H1 (cell line): ENCODE results near the gene ADD1. TPM values are rescaled to one million over a fixed set of nuclear protein-coding genes. Genes with fewer than 3 reads are reported as not detected.

Experiments used
- CTCF ChIA-PET: fragments of 300-600 bp; sonication (Branson Sonifier 250); formaldehyde crosslinking; loops from one replicate; lab custom pipeline; 2021; ENCODE audit not compliant: partially characterized antibody; lab: Charles Lee
- POLR2A ChIA-PET: fragments of 300-600 bp; sonication (Branson Sonifier 250); formaldehyde crosslinking; loops from one replicate; lab custom pipeline; 2021; ENCODE audit warnings: inconsistent platforms; ENCODE audit not compliant: partially characterized antibody; lab: Charles Lee
- DNase-seq, 2 experiments: peaks; one replicate each; pipeline versions ENCODE4 v3.0.0 to v3.0.0-alpha.2; 2010 to 2022; ENCODE audit warnings: low spot score in 2 of 2, low read depth in 1 of 2, mixed read lengths in 1 of 2
- FAIRE-seq: peaks from 2 replicates; lab custom pipeline; 2011; peaks lifted over from hg19 to GRCh38; lab: Jason Lieb, UNC
- H2AFZ ChIP-seq: 2 replicates; pipeline ENCODE4 v1.8.1; 2012; ENCODE audit warnings: low read length, inconsistent platforms
- H2AK5ac ChIP-seq: 2 replicates; pipeline ENCODE4 v1.6.1; 2013; ENCODE audit warnings: low read depth, low read length
- H2BK120ac ChIP-seq: replicated peaks from 2 replicates; pipeline ENCODE3; 2013; ENCODE audit warnings: low read depth, low read length, inconsistent platforms
- H2BK12ac ChIP-seq: 2 replicates; pipeline ENCODE4 v1.6.1; 2013; ENCODE audit warnings: low read depth, low read length
- H2BK15ac ChIP-seq: 2 replicates; pipeline ENCODE4 v1.6.1; 2013; ENCODE audit warnings: low read length
- H2BK20ac ChIP-seq: 2 replicates; pipeline ENCODE4 v1.6.1; 2013; ENCODE audit warnings: low read length
- H2BK5ac ChIP-seq: 2 replicates; pipeline ENCODE4 v1.6.1; 2013; ENCODE audit warnings: low read depth, low read length
- H3K14ac ChIP-seq: 2 replicates; pipeline ENCODE4 v1.6.1; 2013; ENCODE audit warnings: inconsistent platforms; ENCODE audit not compliant: insufficient read length
- H3K18ac ChIP-seq: 2 replicates; pipeline ENCODE4 v1.6.1; 2013; ENCODE audit warnings: low read length; ENCODE audit errors: extremely low read depth
- H3K23ac ChIP-seq: 2 replicates; pipeline ENCODE4 v1.6.1; 2013; ENCODE audit warnings: inconsistent platforms; ENCODE audit not compliant: insufficient read length
- H3K23me2 ChIP-seq: 2 replicates; pipeline ENCODE4 v1.6.1; 2013; ENCODE audit warnings: low read depth, low read length
- H3K27ac ChIP-seq: 2 replicates; pipeline ENCODE4 v1.6.1; 2011; ENCODE audit warnings: low read depth, low read length, inconsistent platforms
- H3K27me3 ChIP-seq, 4 experiments: replicated peaks in 1 of 4; 1 replicate in 1 of 4; 2 replicates in 3 of 4; pipeline versions ENCODE4 v1.6.1 to v1.8.1; 2011 to 2013; ENCODE audit warnings: low read length in 3 of 4, mild to moderate bottlenecking in 3 of 4, inconsistent platforms in 2 of 4, mixed read lengths in 2 of 4, moderate library complexity in 1 of 4; ENCODE audit not compliant: control insufficient read depth in 3 of 4, insufficient read depth in 3 of 4; ENCODE audit errors: extremely low read depth in 1 of 4
- H3K36me3 ChIP-seq, 4 experiments: 2 replicates each; pipeline versions ENCODE4 v1.6.1 to v1.8.1; 2011 to 2013; ENCODE audit warnings: mild to moderate bottlenecking in 4 of 4, low read length in 3 of 4, moderate library complexity in 2 of 4, control low read depth in 1 of 4, inconsistent platforms in 1 of 4; ENCODE audit not compliant: insufficient read depth in 4 of 4, control insufficient read depth in 2 of 4
- H3K4ac ChIP-seq: replicated peaks from 2 replicates; pipeline ENCODE3; 2013; ENCODE audit warnings: low read length, low read depth, mixed read lengths, inconsistent platforms; ENCODE audit not compliant: insufficient read length
- H3K4me1 ChIP-seq, 4 experiments: replicated peaks in 1 of 4; 1 replicate in 1 of 4; 2 replicates in 3 of 4; pipeline versions ENCODE4 v1.6.1 to v1.8.1; 2011 to 2013; ENCODE audit warnings: low read length in 3 of 4, inconsistent platforms in 2 of 4, mixed read lengths in 1 of 4; ENCODE audit not compliant: insufficient read depth in 4 of 4, control insufficient read depth in 3 of 4
- H3K4me2 ChIP-seq, 2 experiments: 2 replicates each; pipeline versions ENCODE4 v1.6.1 to v1.8.1; 2011 to 2013; ENCODE audit warnings: low read depth in 2 of 2, low read length in 2 of 2, control low read depth in 1 of 2, inconsistent platforms in 1 of 2, mild to moderate bottlenecking in 1 of 2; ENCODE audit not compliant: insufficient read depth in 1 of 2
- H3K4me3 ChIP-seq, 4 experiments: fragments of 200-600, 300-600 bp in 1 of 4; sonication (generic), shearing (Covaris generic), sonication (Bioruptor Twin) in 1 of 4; 2 replicates each; pipeline versions ENCODE4 v1.5.1 to v1.8.1; 2011 to 2016; ENCODE audit warnings: low read length in 4 of 4, low read depth in 3 of 4, control low read depth in 2 of 4, inconsistent platforms in 2 of 4, mild to moderate bottlenecking in 2 of 4, mixed read lengths in 1 of 4, moderate library complexity in 1 of 4; ENCODE audit not compliant: insufficient read depth in 2 of 4; ENCODE audit errors: extremely low read depth in 1 of 4
- H3K56ac ChIP-seq: replicated peaks from 2 replicates; pipeline ENCODE3; 2013; ENCODE audit warnings: low read depth, mild to moderate bottlenecking, mixed read lengths, low read length, inconsistent platforms; ENCODE audit not compliant: insufficient read length
- H3K79me1 ChIP-seq: 2 replicates; pipeline ENCODE4 v1.6.1; 2013; ENCODE audit warnings: low read depth, low read length, control low read depth
- H3K79me2 ChIP-seq, 2 experiments: 2 replicates each; pipeline versions ENCODE4 v1.6.1 to v1.8.1; 2012 to 2013; ENCODE audit warnings: low read length in 2 of 2, mild to moderate bottlenecking in 2 of 2, inconsistent platforms in 1 of 2; ENCODE audit not compliant: insufficient read depth in 2 of 2, control insufficient read depth in 1 of 2
- H3K9ac ChIP-seq, 4 experiments: replicated peaks in 1 of 4; 1 replicate in 1 of 4; 2 replicates in 3 of 4; pipeline versions ENCODE4 v1.6.1 to v1.8.1; 2011 to 2013; ENCODE audit warnings: low read depth in 3 of 4, low read length in 3 of 4, control low read depth in 2 of 4, mild to moderate bottlenecking in 2 of 4, moderate library complexity in 2 of 4, inconsistent platforms in 1 of 4; ENCODE audit errors: extremely low read depth in 1 of 4
- H3K9me3 ChIP-seq, 2 experiments: 2 replicates each; pipeline versions ENCODE4 v1.6.1 to v1.8.1; 2012 to 2013; ENCODE audit warnings: mild to moderate bottlenecking in 2 of 2, moderate library complexity in 2 of 2, control low read depth in 1 of 2, inconsistent platforms in 1 of 2, low read depth in 1 of 2, low read length in 1 of 2, mixed read lengths in 1 of 2; ENCODE audit not compliant: insufficient read depth in 2 of 2
- H4K20me1 ChIP-seq, 2 experiments: replicated peaks in 1 of 2; 2 replicates each; pipeline versions ENCODE3 to v1.8.1; 2011 to 2013; ENCODE audit warnings: inconsistent platforms in 2 of 2, low read length in 2 of 2, mild to moderate bottlenecking in 1 of 2; ENCODE audit not compliant: insufficient read depth in 2 of 2, control insufficient read depth in 1 of 2
- H4K5ac ChIP-seq: 2 replicates; pipeline ENCODE4 v1.6.1; 2013; ENCODE audit warnings: low read length, low read depth, mixed read lengths, inconsistent platforms; ENCODE audit not compliant: insufficient read length
- H4K8ac ChIP-seq: 2 replicates; pipeline ENCODE4 v1.8.0; 2013; ENCODE audit warnings: mild to moderate bottlenecking, moderate library complexity, low read length, inconsistent platforms; ENCODE audit not compliant: insufficient read depth; ENCODE audit errors: extremely low read depth
- H4K91ac ChIP-seq: replicated peaks from 2 replicates; pipeline ENCODE3; 2013; ENCODE audit warnings: low read length, mixed read lengths, inconsistent platforms; ENCODE audit not compliant: insufficient read length
- BACH1 ChIP-seq: IDR thresholded peaks from 2 replicates; pipeline ENCODE4 v1.6.1; 2012; ENCODE audit warnings: low read length, improper control_type of control experiment
- BRCA1 ChIP-seq: IDR thresholded peaks from 2 replicates; pipeline ENCODE4 v1.6.1; 2012; ENCODE audit warnings: low read depth, low read length, improper control_type of control experiment
- CREB1 ChIP-seq: IDR thresholded peaks from 2 replicates; pipeline ENCODE4 v1.6.1; 2012; ENCODE audit warnings: inconsistent platforms
- CTBP2 ChIP-seq: IDR thresholded peaks from 2 replicates; pipeline ENCODE4 v1.7.0; 2011; ENCODE audit warnings: borderline replicate concordance, mild to moderate bottlenecking, moderate library complexity, mixed read lengths, low read length; ENCODE audit not compliant: insufficient read depth, insufficient read length
- GTF2F1 ChIP-seq: IDR thresholded peaks from 2 replicates; pipeline ENCODE4 v1.6.1; 2012; ENCODE audit warnings: low read depth, low read length, improper control_type of control experiment, borderline replicate concordance
- JUN ChIP-seq: IDR thresholded peaks from 2 replicates; pipeline ENCODE4 v1.6.1; 2011; ENCODE audit warnings: low read depth, mild to moderate bottlenecking, improper control_type of control experiment, low read length
- KDM4A ChIP-seq: IDR thresholded peaks from one replicate; pipeline ENCODE4 v1.7.1; 2012; ENCODE audit warnings: low read depth, mild to moderate bottlenecking, moderate library complexity, low read length, inconsistent platforms; ENCODE audit not compliant: severe bottlenecking
- POLR2AphosphoS5 ChIP-seq: IDR thresholded peaks from 2 replicates; pipeline ENCODE4 v1.6.1; 2011; ENCODE audit warnings: low read depth, low read length
- RAD21 ChIP-seq, 2 experiments: IDR thresholded peaks in 1 of 2; conservative IDR thresholded peaks in 1 of 2; 2 replicates each; pipeline ENCODE4 v1.6.1; 2011; ENCODE audit warnings: low read depth in 2 of 2, low read length in 2 of 2, improper control_type of control experiment in 1 of 2, inconsistent platforms in 1 of 2, mild to moderate bottlenecking in 1 of 2, moderate library complexity in 1 of 2
- SIN3A ChIP-seq, 2 experiments: IDR thresholded peaks in 1 of 2; conservative IDR thresholded peaks in 1 of 2; 2 replicates each; pipeline ENCODE4 v1.6.1; 2011 to 2012; ENCODE audit warnings: low read length in 2 of 2, improper control_type of control experiment in 1 of 2, low read depth in 1 of 2, mild to moderate bottlenecking in 1 of 2
- SP1 ChIP-seq: IDR thresholded peaks from 2 replicates; pipeline ENCODE4 v1.6.1; 2011; ENCODE audit warnings: low read depth, low read length
- TAF7 ChIP-seq: optimal IDR thresholded peaks from 2 replicates; pipeline ENCODE3; 2011; ENCODE audit warnings: low read depth, mild to moderate bottlenecking, inconsistent platforms, low read length, moderate library complexity, borderline replicate concordance
- TEAD4 ChIP-seq: IDR thresholded peaks from 2 replicates; pipeline ENCODE4 v1.6.1; 2012; ENCODE audit warnings: low read depth, low read length, inconsistent platforms, mixed read lengths
- YY1 ChIP-seq: IDR thresholded peaks from 2 replicates; pipeline ENCODE4 v1.6.1; 2011; ENCODE audit warnings: low read depth, mild to moderate bottlenecking, low read length
- WGBS, 2 experiments: shearing (Covaris generic) in 1 of 2; methylation state at CpG; one replicate each; pipeline versions ENCODE4 v1.1.6 to v1.1.7; 2013 to 2015; ENCODE audit warnings: low lambda C conversion rate in 2 of 2, mixed read lengths in 2 of 2, inconsistent platforms in 1 of 2, low coverage in 1 of 2, missing lambda C conversion rate in 1 of 2; ENCODE audit not compliant: insufficient replicate concordance in 2 of 2, insufficient coverage in 1 of 2, insufficient read length in 1 of 2; ENCODE audit errors: extremely low coverage in 1 of 2, missing lambda C conversion rate in 1 of 2; 5-methylcytosine and 5-hydroxymethylcytosine counted together
- polyA plus RNA-seq, 7 experiments: library from polyadenylated mRNA; depleted of rRNA in 3 of 7; stranded (reverse) in 5 of 7; unstranded in 2 of 7; fragments of >200 nt in 5 of 7; fragments of 200-250 nt in 2 of 7; gene quantifications; 1 replicate in 5 of 7; 2 replicates in 1 of 7; 4 replicates in 1 of 7; pipeline versions ENCODE4 v1.2.1 to v1.2.3, GENCODE V29; 2011 to 2013; ENCODE audit warnings: missing spikeins in 2 of 7, mixed read lengths in 2 of 7
- total RNA-seq: library from RNA; stranded (reverse); fragmentation: NEBNext Ultra II Directional; extraction: Animal tissue kit (Norgen Biotek cat#: 25700); gene quantifications from 2 replicates; pipeline ENCODE4 v1.2.1, GENCODE V29; 2021

Gene ADD1
- total and polyA plus RNA-seq, 2 of the 8 experiments (the other 6 are each of a cell fraction or from before 2014, with no cell fraction given) = 113 to 143 TPM

- no peak overlapping the region for H3K9ac ChIP-seq
- peaks cover 7% of the 10 kb centered on the region for H3K79me1 ChIP-seq
- peak overlapping the region; percentile 87 to 89 for H3K4me2 ChIP-seq
- peaks cover 16% of the 10 kb centered on the region; the same call in 1 of the 2 replicates for H3K23me2 ChIP-seq
- peaks cover 2 to 43% of the 10 kb centered on the region in 2 experiments; a peak in 3 of 4 replicates for H3K79me2 ChIP-seq
- H3K56ac ChIP-seq = no peak overlapping the region
- H4K91ac ChIP-seq = no peak overlapping the region
- H3K27me3 ChIP-seq = peaks cover 0 to 7% (median 6%) of the 10 kb centered on the region in 4 experiments; a peak in 4 of 7 replicates
- 92% methylated on average over 8 of the region's 8 CpGs; no CpG with 5 or more reads in 1 of the 2 experiments for WGBS, 2 experiments
- no peak overlapping the region for H2BK12ac ChIP-seq
- H3K4me3 ChIP-seq = peak overlapping the region in 3 of 4 experiments; percentile 75 to 79 (median 77); a peak in 4 of 8 replicates
- H2BK15ac ChIP-seq = no peak overlapping the region
- CTCF ChIA-PET = interaction anchor here (1.0 to 1.2 kb wide), 2 partner anchors 9 to 13 kb away, joined by 3 to 4 read pairs; no protein-coding TSS in a partner anchor
- H2BK120ac ChIP-seq = no peak overlapping the region
- peaks cover 13 to 30% (median 17%) of the 10 kb centered on the region in 4 experiments for H3K36me3 ChIP-seq
- no peak overlapping the region for H3K14ac ChIP-seq
- no peak overlapping the region for H4K5ac ChIP-seq
- no peak for DNase-seq
- H2BK20ac ChIP-seq = no peak overlapping the region
- H4K8ac ChIP-seq = no peak overlapping the region; the same call in 1 of the 2 replicates
- POLR2A ChIA-PET = interaction anchor here (0.6 to 1.5 kb wide), 4 partner anchors 24 to 36 kb away, joined by 3 to 4 read pairs (median 3); no protein-coding TSS in a partner anchor
- no peak overlapping the region for H2AK5ac ChIP-seq
- peaks cover 2 to 4% of the 10 kb centered on the region in 2 experiments for H3K9me3 ChIP-seq
- no peak overlapping the region for H2AFZ ChIP-seq
- no peak overlapping the region for H3K4ac ChIP-seq
- H2BK5ac ChIP-seq = no peak overlapping the region
- no peak for FAIRE-seq
- no peak overlapping the region for H3K18ac ChIP-seq
- H3K23ac ChIP-seq = no peak overlapping the region
- H3K4me1 ChIP-seq = peaks cover 3 to 9% (median 6%) of the 10 kb centered on the region in 4 experiments; a peak in 5 of 7 replicates
- H4K20me1 ChIP-seq = peaks cover 2 to 8% of the 10 kb centered on the region in 2 experiments
- peak overlapping the region; percentile 39; the same call in 1 of the 2 replicates for H3K27ac ChIP-seq
- no peak for TF ChIP-seq CTBP2
- no peak for TF ChIP-seq BRCA1
- no peak for TF ChIP-seq YY1
- TF ChIP-seq GTF2F1 = no peak
- no peak for TF ChIP-seq RAD21 (IDR thresholded peaks at IDR 0.05 in 1 of 2, conservative IDR thresholded peaks at IDR 0.05 in 1 of 2; ENCODE audit: low read depth in 2 of 2, low read length in 2 of 2)
- no peak for TF ChIP-seq CREB1
- no peak for TF ChIP-seq SIN3A (conservative IDR thresholded peaks at IDR 0.05 in 1 of 2, IDR thresholded peaks at IDR 0.05 in 1 of 2; ENCODE audit: low read depth in 1 of 2, low read length in 2 of 2)
- TF ChIP-seq TAF7 = no peak
- TF ChIP-seq BACH1 = no peak
- no peak for TF ChIP-seq KDM4A
- no peak for TF ChIP-seq JUN
- TF ChIP-seq TEAD4 = no peak
- no peak for TF ChIP-seq SP1
- no peak for TF ChIP-seq POLR2AphosphoS5
These were observed 117.8 kb downstream of the ADD1 start for GRCh38 chr4:2961421-2961810.
